ENCODE data around the gene ARL4A. TPM values are rescaled to one million over a fixed set of nuclear protein-coding genes. Genes with fewer than 3 reads are reported as not detected.

Gene ARL4A
- total and polyA plus RNA-seq, 9 of the 15 experiments (the other 6 are each of a cell fraction or from before 2014, with no cell fraction given), result 118 to 688 (median 172) TPM

- peak; percentile 84; the same call in 1 of the 2 replicates for TF ChIP-seq ZNF609 (CRISPR knock-in tag; IDR thresholded peaks at IDR 0.05; ENCODE audit: borderline replicate concordance)
- no peak for TF ChIP-seq MLLT1 (IDR thresholded peaks at IDR 0.05)
- TF ChIP-seq ZNF121 (CRISPR knock-in tag; conservative IDR thresholded peaks at IDR 0.05), result peak; percentile 81
- no peak for TF ChIP-seq BRD4 (IDR thresholded peaks at IDR 0.05)
- TF ChIP-seq NR0B1 (IDR thresholded peaks at IDR 0.05; ENCODE audit: partially characterized antibody), result no peak
- no peak for TF ChIP-seq CREB5 (CRISPR knock-in tag; IDR thresholded peaks at IDR 0.05)
Measured at GRCh38 chr7:12686891-12687717, at the start of gene ARL4A (continued).
